DND-41 (cell line): Measurements from ENCODE around the gene CHMP4B.

Experiments
- EZH2 ChIP-seq: IDR thresholded peaks from 3 replicates; pipeline ENCODE4 v1.6.1; 2012; ENCODE audit warnings: borderline replicate concordance, low read depth, mild to moderate bottlenecking, moderate library complexity, low read length, inconsistent platforms; ENCODE audit not compliant: severe bottlenecking
- TF ChIP-seq, protein P1 (sequence below): IDR thresholded peaks from 2 replicates; pipeline ENCODE4 v1.5.1; 2012; ENCODE audit warnings: borderline replicate concordance, low read length, moderate library complexity, mild to moderate bottlenecking; ENCODE audit not compliant: poor library complexity, severe bottlenecking; ENCODE audit errors: extremely low read depth

- TF ChIP-seq EZH2, result no peak
- TF ChIP-seq, protein P1, sequence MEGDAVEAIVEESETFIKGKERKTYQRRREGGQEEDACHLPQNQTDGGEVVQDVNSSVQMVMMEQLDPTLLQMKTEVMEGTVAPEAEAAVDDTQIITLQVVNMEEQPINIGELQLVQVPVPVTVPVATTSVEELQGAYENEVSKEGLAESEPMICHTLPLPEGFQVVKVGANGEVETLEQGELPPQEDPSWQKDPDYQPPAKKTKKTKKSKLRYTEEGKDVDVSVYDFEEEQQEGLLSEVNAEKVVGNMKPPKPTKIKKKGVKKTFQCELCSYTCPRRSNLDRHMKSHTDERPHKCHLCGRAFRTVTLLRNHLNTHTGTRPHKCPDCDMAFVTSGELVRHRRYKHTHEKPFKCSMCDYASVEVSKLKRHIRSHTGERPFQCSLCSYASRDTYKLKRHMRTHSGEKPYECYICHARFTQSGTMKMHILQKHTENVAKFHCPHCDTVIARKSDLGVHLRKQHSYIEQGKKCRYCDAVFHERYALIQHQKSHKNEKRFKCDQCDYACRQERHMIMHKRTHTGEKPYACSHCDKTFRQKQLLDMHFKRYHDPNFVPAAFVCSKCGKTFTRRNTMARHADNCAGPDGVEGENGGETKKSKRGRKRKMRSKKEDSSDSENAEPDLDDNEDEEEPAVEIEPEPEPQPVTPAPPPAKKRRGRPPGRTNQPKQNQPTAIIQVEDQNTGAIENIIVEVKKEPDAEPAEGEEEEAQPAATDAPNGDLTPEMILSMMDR, result no peak
Observed at GRCh38 chr20:33894798-33895197, 83.7 kb downstream of the CHMP4B start.
